22Rv1 (cell line): ENCODE measurements around the gene CAMK2D.

ENCODE experiments used
- ZFX ChIP-seq: fragments of 450-650 bp; IDR thresholded peaks from 2 replicates; pipeline ENCODE4 v1.6.1; 2017; ENCODE audit warnings: antibody characterized with exemption, borderline replicate concordance
- TF ChIP-seq, protein P1 (sequence below): fragments of 450-650 bp; IDR thresholded peaks from 2 replicates; pipeline ENCODE4 v1.5.1; 2017; ENCODE audit warnings: mild to moderate bottlenecking

DNA sequence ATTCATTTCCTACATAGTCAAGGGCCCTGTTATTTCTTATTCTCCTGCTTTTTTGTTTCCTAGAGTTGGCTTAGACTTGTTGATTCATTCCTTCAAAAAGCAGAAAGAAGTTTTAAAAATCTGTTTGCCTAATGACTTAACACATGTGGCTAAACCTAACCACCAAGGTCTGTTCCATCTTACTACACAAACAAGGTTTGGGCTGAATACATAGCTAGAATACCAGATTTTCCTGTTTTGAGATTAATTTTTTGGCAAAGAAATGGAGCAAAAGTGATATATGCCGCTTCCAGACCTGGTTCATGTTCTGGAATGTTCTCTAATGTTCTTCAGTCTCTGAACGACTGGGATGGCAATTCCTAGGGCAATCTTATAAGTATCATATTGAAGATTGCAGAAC lies 7.4 kb upstream of the CAMK2D start:
- TF ChIP-seq, protein P1, sequence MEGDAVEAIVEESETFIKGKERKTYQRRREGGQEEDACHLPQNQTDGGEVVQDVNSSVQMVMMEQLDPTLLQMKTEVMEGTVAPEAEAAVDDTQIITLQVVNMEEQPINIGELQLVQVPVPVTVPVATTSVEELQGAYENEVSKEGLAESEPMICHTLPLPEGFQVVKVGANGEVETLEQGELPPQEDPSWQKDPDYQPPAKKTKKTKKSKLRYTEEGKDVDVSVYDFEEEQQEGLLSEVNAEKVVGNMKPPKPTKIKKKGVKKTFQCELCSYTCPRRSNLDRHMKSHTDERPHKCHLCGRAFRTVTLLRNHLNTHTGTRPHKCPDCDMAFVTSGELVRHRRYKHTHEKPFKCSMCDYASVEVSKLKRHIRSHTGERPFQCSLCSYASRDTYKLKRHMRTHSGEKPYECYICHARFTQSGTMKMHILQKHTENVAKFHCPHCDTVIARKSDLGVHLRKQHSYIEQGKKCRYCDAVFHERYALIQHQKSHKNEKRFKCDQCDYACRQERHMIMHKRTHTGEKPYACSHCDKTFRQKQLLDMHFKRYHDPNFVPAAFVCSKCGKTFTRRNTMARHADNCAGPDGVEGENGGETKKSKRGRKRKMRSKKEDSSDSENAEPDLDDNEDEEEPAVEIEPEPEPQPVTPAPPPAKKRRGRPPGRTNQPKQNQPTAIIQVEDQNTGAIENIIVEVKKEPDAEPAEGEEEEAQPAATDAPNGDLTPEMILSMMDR: no peak
- no peak for TF ChIP-seq ZFX
